GF-D8 (cell line): Measurements from ENCODE around the gene RAB18.
"Not testable (repeated sequence)": the region's sequence is repeated elsewhere in the genome, so short reads cannot be mapped to it uniquely, and the experiment has no call there.

Source experiments
- DNase-seq: peaks from one replicate; lab custom pipeline; 2025; lab: John Stamatoyannopoulos, UW

Gene RAB18

DNA sequence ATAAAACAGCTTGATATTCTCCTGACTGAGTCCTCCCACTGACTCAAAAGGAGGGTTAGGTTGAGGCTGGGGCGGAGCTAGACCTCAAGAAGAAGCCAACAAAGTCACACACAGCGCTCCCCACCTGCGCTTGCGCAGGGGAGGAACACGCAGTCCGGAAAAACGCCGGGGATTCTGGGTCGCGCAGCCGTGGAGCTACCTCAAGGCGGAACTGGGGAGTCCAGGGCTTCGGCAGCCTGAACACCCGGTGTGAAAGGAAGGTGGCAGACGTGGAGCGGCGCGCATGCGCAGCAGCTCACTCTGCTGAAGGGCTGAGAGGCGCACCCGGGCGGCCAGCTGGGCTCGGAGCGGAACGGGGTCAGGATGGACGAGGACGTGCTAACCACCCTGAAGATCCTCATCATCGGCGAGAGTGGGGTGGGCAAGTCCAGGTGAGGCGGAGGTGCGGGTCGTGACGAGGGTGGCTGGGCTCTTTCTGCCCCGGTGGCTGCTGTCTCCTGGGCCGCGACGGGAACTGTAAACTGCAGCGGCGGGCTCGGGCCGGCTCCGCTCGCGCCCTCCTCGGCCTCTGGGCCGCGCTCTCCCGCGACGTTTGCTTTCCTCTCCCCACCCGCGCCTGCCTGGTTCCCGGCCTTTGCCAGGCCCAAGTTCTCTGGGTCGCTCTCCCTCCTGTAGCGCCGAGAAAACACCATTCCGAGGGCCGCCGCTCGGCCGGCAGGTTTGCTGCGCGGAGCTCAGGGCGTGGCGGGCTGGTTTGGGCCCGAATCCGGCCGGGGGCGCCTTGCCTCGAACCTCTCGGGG, at the start of gene RAB18:
RAB18 (plus strand) TSS at position 298 of the 801 bp plus-strand sequence; CDS start at position 364, 66 bp downstream.
- DNase-seq: peak; percentile 94

DNA sequence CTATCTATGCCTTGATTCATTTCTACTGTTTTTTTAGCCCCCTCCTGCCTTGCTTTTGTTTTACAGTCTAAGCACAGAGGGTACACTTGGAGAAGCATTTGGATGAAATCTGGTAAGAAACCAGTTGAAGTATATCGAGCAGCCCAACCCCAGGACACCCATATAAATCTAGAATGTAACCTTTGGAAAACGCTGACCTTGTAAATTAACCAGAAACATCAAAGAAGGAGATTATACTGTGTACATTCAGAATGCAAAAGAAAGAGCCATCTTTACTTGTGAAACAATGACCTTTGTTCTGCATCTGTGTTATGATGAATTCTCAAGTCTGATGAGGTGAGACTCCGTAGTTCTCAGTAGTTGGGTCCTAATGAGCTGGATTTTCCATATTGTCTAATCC, 49.3 kb upstream of the RAB18 start:
- no peak for DNase-seq

DNA sequence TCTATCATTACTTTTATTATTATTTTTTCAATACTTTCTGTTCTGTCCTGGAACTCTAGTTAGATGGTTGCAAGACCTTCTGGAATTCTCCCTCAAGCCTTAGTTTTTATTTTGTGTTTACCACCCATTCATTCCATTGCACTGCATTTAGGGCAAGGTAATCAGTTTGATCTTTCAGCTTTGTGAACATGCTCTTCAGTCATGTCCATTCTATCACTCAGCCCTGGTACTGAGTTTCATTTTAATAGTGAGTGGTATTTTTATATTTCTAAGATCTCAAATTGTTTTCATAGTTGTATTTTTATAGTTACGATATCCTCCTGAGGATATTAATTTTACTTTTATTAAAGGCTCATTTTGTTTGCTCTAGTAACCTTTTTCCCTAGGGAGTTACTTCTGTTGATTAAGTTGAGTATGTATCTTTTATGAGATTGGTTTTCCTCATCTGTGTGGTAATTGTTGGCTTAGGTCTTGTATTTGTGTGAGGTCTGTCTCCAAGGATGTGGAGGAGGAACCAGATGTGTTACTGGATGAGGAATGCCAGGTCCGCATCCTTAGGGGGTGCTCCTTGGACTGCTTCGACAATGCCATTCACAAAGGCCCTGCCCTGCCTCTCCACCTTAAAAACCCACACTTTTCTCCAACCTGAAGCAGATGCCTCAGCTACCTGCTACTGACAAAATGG, 46.7 kb upstream of the RAB18 start:
- DNase-seq: peak; percentile 22

DNA sequence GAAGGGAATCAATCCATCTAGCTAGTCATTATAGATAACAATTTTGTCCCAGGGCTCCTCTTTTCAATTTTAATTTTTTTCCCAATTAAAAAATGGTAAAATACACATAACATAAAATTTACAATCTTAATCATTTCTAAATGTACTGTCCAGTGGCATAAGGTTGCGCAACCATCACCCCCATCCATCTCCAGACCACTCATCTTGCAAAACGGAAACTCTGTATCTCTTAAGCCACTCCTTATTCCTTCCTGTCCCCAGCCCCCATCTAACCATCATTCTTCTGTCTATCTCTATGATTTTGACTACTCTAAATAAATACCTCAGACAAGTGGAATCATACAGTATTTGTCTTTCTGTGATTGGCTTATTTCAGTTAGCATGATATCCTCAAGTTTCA, 46.1 kb upstream of the RAB18 start:
- peak; percentile 50 for DNase-seq

DNA sequence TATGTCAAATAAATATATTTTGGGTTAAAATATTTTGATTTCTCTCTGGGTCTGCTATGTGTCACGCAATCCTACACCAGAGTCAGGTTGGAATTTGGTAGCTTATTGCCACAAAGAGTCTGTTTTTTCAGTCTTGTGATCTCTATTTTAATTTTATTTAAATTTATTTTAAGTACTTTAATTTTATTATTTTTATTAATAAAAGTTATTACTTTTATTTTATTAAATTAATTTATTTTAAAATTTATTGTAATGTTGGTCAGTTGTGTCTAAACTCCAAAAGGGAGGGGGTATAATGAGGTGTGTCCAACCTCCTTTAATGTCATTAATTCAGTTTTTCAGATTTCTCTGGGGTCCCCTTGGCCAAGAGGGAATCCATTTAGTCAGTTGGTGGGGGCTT, 42.8 kb upstream of the RAB18 start:
- no peak for DNase-seq

DNA sequence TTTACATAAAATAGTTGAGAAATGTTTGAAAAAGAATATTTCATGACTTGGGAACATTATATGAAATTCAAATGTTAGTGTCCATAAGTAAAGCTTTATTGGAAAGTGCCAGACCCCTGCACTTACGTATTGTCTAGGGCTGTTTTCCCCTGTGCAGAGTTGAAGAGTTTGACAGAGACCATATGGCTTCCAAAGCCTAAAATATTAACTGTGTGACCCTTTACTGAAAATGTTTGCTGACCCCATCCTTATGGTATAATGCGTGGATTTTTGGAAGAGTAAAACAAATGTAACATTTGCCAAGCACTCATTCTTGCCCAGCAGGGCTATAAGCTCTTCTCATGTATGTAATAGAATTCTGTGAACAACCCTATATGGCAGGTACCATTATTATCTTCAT, 40.1 kb upstream of the RAB18 start:
- DNase-seq: no peak

DNA sequence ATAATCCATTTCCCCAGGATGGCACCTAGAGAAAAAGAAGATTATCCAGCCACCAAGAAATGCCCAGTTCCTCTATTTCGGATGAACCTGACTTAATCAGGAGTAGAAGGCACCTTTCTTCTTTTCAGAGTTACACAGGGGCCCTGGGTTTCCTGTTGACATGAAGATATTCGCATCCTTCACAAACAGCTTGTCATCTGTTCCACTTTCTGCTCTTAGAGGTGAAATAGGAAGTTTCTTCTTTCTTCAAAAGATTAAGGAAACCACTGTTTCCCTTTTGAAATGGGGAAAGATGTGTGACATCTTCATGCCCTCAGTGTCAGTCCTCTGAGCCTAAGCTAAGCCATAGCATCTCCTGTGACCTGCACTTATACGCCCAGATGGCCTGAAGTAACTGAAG, 39.1 kb upstream of the RAB18 start:
- peak; percentile 54 for DNase-seq

DNA sequence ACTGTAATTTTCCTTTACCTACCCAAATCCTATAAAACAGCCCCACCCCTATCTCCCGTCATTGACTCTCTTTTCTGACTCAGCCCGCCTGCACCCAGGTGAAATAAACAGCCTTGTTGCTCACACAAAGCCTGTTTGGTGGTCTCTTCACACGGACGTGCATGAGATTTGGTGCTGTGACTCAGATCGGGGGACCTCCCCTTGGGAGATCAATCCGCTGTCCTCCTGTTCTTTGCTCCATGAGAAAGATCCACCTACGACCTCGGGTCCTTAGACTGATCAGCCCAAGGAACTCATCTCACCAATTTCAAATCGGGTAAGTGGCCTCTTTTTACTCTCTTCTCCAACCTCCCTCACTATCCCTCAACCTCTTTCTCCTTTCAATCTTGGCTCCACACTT, 38.5 kb upstream of the RAB18 start:
- not testable (repeated sequence) for DNase-seq

DNA sequence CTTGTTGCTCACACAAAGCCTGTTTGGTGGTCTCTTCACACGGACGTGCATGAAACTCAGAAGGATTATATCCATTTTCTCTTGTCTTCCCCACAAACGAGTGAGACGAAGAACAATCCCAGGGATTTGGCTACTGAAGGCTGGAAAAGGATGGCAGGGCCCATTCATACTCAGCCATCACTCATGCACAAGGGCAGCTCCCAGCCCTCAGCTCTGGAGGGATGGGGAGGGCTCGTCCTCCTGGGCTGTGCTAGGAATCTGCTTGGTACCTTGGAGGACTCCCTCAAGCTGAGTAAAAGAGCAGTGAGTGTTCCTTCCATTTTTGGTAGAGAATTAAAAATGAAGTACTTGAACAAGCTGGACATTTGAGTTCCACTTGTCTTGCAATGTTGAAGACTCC, 33.2 kb upstream of the RAB18 start:
- DNase-seq: no peak

DNA sequence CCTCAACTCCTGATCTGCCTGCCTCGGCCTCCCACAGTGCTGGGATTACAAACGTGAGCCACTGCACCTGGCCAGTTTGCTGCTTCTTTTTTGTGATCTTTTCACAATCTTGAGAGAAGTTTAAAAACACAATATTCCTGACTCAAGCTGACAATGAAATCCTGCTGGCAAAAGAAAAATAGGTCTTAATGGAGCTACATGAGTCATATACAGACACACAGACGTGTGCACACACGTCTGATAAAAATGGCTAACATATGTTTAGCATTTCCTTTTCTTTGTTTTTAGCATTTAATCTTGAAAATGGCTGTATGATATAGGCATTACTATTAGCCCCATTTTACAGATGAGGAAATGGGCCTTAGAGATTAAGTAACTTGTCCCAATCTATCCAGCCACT, 29.4 kb upstream of the RAB18 start:
- DNase-seq: no peak

DNA sequence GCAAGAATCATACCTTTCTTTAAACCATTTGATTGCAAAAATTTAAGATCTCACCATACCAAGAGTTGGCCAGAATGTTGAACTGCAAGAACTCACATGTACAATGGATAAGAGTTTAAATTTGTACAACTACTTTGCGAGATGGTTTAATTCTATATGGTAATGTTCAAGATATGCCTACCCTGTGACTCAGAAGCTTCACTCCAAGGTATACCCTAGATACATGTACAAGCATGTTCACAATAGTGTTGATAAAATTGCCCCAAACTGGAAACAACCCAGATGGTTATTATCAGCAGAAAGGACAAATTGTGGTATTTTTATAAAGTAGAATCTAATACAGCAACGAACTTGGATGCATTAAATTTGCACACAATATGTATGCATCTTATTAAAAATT, 25.1 kb upstream of the RAB18 start:
- DNase-seq: no peak

DNA sequence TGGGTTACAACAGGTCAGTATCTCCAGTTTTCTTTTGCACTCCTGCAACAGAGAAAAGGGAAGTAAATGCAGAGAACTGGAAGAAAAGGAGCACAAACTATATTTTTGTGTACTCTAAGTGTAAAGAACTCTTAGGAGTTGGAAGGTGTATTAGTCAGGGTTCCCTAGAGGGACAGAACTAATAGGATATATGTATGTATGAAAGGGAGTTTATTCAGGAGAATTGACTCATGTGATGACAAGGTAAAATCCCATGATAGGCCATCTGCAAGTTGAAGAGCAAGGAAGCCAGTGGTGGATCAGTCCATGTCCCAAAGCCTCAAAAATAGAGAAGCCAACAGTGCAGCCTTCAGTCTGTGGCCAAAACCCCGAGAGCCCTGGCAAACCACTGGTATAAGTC, 22.6 kb upstream of the RAB18 start:
- no peak for DNase-seq

DNA sequence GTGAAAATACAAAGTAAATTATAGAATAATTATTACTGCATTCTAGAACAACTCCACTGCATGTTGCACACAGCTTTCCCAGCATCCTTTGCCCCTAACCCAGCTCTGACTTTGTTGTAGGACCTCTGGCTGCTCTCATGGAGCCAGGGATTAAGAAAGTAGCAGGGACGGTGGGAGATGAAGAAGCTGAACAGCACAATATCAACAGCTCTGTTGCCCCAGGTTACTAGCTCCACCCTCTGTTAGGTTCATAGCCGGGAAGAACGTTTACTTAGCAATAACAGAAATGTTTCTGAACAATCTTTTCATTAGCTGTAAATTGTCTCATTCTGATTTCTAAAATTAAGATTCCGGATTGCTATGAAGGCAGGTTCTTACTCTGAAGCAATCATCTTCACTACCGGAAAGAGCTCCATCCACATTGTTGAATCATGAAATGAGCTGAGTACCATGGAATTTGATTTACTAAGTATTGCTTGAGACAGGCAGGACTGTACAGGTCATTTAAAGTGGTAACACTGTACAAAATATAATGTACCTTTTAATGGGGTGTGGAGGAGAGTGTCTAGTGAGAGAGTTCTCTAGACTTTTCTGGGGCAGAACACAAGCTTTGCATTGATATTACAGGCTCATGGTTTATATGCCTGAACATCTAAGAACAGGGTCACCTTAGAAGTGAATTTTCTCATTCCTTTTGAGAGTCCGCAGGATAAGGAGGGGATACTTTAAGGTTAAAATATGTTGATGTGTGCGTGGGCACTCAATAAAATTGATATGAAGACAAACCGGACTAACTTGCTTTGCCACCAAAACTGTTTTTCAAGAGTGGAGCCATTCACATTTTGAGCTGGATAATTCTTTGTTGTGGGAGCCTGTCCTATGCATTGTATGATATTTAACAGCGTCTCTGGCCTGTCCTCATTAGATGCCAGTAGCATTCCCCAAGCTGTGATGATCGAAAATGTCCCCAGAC, 20.8 kb upstream of the RAB18 start:
- no peak for DNase-seq

DNA sequence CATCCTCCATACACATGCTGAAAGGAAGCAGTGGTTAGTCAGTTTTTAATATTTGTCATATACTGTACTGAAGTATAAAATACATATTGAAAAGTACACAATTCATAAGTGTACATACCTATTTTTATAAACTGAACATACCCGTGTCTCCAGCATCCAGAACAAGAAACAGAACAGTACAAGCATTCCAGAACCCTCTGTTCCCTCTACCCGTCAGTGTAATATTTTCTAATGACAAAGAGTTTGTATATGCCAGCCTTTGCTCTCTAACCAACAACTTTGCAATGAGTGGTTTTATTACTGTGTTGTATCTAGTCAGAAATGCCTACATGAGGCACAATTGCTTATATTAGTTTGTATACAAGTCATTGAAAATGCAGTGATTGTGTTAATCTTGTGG, 18.7 kb upstream of the RAB18 start:
- DNase-seq: no peak

DNA sequence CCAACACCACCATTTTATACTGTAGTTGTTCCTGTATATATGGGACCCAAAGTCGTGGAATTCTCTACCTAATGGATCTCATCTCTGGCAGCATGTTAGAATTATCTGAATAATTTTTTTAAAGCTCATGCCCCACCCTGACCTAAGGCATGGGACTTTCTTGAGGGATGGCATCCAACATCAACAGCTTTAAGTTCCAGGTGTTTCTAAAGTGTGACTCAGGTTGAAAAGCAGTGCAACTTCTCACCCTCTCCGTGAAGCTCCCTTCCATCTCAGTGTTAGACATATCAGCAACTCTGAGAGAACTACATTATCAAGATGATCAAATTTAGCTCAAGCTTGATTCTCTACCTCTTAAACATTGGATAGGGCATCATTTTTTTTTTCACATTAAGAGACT, 18.1 kb upstream of the RAB18 start:
- no peak for DNase-seq

DNA sequence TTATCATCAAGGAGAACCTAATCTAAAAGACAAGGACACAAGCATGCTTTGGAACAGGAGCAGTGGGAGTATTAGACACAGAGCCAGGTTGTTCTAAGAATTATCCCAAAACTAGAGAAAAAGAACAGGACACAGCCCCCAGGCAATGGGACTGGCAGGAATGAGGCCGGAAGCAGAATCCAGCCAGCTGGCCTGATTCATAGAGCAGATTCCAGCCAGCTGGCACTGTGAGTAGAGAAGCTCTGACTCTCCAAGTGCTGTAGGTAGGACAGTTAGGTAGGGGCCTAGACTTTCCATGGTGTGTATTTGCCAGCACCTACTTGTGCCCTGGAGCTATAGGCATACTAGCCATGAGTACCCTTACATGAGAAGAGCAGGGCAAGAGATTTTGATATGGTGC, 13.3 kb upstream of the RAB18 start:
- no peak for DNase-seq

DNA sequence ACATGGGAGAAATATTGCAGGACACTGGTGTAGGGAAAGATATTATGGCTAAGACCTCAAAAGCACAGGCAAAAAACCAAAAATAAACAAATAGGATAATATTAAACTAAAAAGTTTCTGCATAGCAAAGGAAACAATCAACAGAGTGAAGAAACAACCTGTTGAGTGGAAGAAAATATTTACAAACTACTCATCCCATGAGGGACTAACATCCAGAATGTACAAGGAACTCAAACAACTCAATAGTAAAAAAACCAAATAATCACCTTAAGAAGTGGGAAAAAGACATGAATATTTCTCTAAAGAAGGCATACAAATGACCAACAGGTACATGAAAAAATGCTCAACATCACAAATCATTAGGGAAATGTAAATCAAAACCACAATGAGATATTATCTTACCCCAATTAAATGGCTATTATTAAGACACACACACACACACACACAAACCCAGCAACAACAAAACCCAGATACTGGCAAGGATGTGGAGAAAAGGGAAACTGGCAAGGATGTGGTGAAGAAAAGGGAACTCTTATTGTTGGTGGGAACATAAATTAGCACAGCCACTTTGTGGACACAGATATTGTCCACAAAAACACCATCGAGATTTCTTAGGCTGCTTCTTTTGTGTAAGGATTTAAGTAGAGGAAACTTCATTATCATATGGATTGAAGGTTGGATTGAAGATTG, 9.8 kb upstream of the RAB18 start:
- DNase-seq: no peak

DNA sequence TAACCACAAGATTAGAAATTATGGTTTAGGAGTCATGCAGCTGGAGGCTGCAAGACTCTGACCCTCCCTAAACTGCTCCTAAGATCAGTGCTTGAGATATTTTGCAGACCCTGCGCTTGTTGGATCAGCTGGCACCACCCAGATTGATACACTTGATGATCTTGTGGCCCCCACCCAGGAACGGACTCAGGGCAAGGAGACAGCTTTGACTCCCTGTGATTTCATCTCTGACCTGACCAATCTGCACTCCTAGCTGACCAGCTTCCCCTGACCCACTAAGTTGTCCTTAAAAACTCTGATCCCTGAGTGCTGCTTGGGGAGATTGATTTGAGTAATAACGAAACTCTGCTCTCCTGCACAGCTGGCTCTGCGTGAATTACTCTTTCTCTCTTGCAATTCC, 8.0 kb upstream of the RAB18 start:
- no peak for DNase-seq

DNA sequence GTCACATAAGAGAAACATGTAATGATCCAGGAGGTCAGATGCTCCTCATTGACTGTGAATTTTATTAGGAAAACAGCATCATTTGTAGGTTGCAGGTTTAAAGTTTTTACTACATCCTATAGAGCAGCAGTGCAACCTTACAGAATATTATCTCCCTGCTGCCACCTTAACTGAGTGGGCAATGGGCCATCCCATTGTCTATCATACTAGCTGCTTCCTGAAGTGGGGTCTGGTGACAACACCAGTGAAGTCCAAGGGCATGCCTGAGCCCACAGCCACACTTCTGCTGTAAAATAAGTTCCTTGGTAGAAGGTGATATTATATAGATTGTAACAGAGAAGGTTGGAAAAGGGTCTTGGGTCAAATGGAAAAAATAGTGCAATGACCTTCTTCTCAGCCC, 4.0 kb upstream of the RAB18 start:
- no peak for DNase-seq

DNA sequence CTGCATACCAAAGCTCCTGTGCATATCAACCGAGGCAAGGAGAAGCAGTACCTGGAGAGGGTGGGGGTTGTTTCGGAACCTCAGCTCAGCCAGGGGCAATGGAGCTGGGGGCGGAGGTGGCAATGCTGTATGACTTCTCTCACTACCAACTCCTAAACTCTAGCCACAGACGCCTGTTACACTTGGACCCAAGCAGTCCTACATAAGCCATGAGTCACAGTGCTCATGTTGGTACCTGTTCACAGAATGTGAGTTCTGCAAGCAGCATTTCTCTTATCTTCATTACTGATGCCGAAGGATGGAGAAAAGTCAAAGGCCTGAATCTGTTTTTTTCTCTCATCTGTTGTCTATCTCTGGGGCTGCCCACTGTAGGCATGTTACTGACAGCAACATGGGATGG, 3.2 kb upstream of the RAB18 start:
- DNase-seq: no peak

DNA sequence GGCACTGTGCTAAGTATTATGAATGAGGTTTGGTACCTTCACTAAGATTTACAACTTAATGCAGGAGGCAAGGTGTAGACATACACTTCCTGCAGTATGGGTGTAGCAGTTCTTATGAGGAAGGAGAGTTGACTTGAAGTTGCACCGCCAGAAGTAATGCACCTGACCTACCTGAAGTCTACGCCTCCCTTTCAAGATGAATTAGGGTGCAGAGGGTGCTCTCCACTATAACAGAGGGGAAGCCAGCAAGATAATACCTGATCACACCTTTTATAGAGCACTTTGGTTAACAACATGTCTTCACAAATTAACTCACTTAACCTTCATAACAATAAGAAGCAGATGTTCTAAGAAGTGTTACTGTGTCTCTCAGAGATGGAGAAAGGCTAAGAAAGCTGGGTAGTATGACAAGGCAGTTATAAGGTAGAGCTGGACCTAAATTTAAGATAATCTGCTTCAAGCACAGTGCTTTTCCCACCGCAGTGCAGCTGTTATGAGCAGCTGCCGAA, 552 bp upstream of the RAB18 start:
- DNase-seq: no peak
